ENCODE results near the gene SECISBP2L. TPM values are rescaled to one million over a fixed set of nuclear protein-coding genes. Genes with fewer than 3 reads are reported as not detected.
A peak's percentile ranks its signal among the peaks of the same experiment; 100 is the strongest.

SECISBP2L gene
- total and polyA plus RNA-seq, 9 of the 15 experiments (the other 6 are each of a cell fraction or from before 2014, with no cell fraction given), result 0.55 to 14.1 (median 10.4) TPM

DNA sequence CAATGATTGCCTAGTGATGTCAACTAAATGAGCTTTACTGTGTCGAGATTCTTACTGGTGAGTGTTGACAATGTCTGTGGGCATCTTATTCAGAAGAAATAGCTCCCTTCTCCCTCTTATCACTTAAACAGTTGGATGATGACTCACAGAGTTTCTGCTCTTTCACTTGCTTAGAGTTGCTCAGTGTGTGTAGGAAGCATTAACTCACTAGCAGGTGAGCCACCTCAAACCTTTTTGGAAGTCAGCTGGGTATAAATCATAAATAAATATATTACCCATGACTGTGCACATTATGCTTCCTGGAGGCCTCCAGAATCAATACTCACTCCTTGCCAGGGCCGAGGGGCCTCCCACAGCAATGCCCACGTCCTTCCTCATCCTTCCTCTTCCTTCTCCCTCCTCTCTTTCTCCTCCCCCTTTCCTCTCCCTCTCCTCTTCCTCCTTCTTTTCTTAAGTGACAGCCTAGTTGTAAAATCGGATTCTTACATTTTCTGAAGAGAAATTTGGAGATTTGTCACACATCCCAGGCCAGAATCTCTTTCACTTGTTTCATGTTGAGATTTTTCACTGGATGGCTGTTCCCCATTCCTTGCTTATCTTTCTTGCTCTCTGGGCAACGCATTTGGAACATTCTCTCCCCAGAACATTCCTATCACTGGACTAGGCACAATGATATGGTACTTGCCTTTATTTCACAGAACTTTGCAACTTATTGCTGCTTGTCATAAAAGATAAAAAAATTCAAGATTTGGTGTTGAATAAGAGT lies 100.0 kb downstream of the SECISBP2L start (continued):
- TF ChIP-seq, protein P1, sequence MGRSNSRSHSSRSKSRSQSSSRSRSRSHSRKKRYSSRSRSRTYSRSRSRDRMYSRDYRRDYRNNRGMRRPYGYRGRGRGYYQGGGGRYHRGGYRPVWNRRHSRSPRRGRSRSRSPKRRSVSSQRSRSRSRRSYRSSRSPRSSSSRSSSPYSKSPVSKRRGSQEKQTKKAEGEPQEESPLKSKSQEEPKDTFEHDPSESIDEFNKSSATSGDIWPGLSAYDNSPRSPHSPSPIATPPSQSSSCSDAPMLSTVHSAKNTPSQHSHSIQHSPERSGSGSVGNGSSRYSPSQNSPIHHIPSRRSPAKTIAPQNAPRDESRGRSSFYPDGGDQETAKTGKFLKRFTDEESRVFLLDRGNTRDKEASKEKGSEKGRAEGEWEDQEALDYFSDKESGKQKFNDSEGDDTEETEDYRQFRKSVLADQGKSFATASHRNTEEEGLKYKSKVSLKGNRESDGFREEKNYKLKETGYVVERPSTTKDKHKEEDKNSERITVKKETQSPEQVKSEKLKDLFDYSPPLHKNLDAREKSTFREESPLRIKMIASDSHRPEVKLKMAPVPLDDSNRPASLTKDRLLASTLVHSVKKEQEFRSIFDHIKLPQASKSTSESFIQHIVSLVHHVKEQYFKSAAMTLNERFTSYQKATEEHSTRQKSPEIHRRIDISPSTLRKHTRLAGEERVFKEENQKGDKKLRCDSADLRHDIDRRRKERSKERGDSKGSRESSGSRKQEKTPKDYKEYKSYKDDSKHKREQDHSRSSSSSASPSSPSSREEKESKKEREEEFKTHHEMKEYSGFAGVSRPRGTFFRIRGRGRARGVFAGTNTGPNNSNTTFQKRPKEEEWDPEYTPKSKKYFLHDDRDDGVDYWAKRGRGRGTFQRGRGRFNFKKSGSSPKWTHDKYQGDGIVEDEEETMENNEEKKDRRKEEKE (IDR thresholded peaks at IDR 0.05; ENCODE audit: borderline replicate concordance in 1 of 2, control insufficient read depth in 1 of 2, low read depth in 2 of 2, low read length in 1 of 2), result no peak
- TF ChIP-seq HMG20A (CRISPR knock-in tag; conservative IDR thresholded peaks at IDR 0.05) (no peak), KAT8 (IDR thresholded peaks at IDR 0.05; ENCODE audit: low read depth) (no peak), GTF2F1 (IDR thresholded peaks at IDR 0.05; ENCODE audit: low read depth, low read length) (no peak), ETV6 (IDR thresholded peaks at IDR 0.05; ENCODE audit: borderline replicate concordance in 1 of 2, low read depth in 2 of 2, low read length in 1 of 2) (no peak), ETV6 (CRISPR knock-in tag; IDR thresholded peaks at IDR 0.05; ENCODE audit: borderline replicate concordance) (no peak), RERE (CRISPR knock-in tag; IDR thresholded peaks at IDR 0.05; ENCODE audit: borderline replicate concordance) (no peak), TAL1 (IDR thresholded peaks at IDR 0.05) (peak; percentile 5; the same call in 1 of the 2 replicates), CBFB (CRISPR knock-in tag; IDR thresholded peaks at IDR 0.05) (no peak), MCM2 (IDR thresholded peaks at IDR 0.05; ENCODE audit: low read depth) (no peak), BMI1 (IDR thresholded peaks at IDR 0.05; ENCODE audit: low read length) (no peak), KAT7 (CRISPR knock-in tag; IDR thresholded peaks at IDR 0.05; ENCODE audit: borderline replicate concordance) (no peak)
- TF ChIP-seq, protein P2, sequence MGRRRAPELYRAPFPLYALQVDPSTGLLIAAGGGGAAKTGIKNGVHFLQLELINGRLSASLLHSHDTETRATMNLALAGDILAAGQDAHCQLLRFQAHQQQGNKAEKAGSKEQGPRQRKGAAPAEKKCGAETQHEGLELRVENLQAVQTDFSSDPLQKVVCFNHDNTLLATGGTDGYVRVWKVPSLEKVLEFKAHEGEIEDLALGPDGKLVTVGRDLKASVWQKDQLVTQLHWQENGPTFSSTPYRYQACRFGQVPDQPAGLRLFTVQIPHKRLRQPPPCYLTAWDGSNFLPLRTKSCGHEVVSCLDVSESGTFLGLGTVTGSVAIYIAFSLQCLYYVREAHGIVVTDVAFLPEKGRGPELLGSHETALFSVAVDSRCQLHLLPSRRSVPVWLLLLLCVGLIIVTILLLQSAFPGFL (CRISPR knock-in tag; IDR thresholded peaks at IDR 0.05), result no peak
- TF ChIP-seq, protein P3, sequence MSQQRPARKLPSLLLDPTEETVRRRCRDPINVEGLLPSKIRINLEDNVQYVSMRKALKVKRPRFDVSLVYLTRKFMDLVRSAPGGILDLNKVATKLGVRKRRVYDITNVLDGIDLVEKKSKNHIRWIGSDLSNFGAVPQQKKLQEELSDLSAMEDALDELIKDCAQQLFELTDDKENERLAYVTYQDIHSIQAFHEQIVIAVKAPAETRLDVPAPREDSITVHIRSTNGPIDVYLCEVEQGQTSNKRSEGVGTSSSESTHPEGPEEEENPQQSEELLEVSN (IDR thresholded peaks at IDR 0.05; ENCODE audit: borderline replicate concordance in 1 of 2, extremely low read depth in 1 of 2, insufficient read depth in 1 of 2, insufficient read length in 1 of 2, low read depth in 1 of 2, low read length in 1 of 2, poor library complexity in 1 of 2, severe bottlenecking in 1 of 2), result no peak
